Measurements from ENCODE around the gene REEP1. TPM values are rescaled to one million over a fixed set of nuclear protein-coding genes. Genes with fewer than 3 reads are reported as not detected.

REEP1 gene
- total and polyA plus RNA-seq, 9 of the 15 experiments (the other 6 are each of a cell fraction or from before 2014, with no cell fraction given) = 0.11 to 0.67 (median 0.13) TPM

DNA sequence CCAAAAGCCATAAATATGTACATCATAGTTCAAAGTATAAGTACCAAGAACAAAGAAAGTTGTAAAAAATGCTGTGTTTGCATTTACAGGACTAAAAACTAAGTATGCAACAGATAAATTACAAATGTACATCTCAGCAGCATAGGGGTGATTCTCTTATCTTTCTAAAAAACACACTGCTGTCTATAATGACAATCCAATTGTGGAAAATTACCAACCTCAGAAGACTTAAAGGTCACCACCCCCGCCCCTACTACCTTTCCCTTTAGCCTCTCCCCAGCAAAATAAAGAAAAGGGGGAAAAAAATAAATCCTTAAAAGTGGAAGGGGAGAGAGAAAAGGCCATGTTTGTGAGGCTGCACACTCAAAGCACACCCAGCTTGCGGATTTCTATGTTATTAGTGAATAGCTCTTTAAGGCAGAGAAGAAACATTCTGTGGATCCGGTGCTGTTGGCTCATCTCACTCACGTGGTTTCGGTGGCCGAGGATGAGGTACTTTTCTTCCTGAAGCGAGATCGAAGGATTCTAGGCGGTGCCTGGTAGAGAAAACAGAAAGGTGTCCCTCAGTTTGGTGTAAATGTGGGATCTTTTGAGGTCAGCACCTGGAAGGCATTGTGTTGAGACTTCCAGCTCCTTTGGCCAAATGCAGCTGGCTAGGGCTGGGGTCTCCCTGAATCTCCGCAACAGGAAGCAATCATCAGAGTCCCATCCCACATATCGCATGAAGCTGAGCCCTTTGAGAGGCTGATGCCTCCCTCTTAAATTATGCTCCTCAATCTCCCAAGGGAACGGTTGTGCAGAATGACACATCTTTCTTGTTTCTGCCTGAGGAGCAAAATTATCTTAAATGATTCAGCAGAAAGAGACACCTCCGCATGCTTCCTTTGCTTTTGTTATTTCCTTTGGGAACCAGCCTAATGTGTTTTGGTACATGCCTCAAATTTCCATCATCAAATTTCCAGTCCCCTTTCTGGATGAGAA lies 120.6 kb downstream of the REEP1 start (continued):
- no peak for TF ChIP-seq PCBP2 (IDR thresholded peaks at IDR 0.05; ENCODE audit: low read depth, low read length, poor library complexity, severe bottlenecking)
- no peak for TF ChIP-seq SAFB (IDR thresholded peaks at IDR 0.05; ENCODE audit: borderline replicate concordance, low read depth, low read length)
- no peak for TF ChIP-seq CREM (IDR thresholded peaks at IDR 0.05; ENCODE audit: low read depth)
- TF ChIP-seq GTF2A2 (tag; IDR thresholded peaks at IDR 0.05) = no peak
- no peak for TF ChIP-seq PRMT5 (CRISPR knock-in tag; IDR thresholded peaks at IDR 0.05)
- TF ChIP-seq NFIC (IDR thresholded peaks at IDR 0.05) = 0 out of 2 replicates have a peak, but pooled peaks have one; percentile 41
- TF ChIP-seq, protein P1, sequence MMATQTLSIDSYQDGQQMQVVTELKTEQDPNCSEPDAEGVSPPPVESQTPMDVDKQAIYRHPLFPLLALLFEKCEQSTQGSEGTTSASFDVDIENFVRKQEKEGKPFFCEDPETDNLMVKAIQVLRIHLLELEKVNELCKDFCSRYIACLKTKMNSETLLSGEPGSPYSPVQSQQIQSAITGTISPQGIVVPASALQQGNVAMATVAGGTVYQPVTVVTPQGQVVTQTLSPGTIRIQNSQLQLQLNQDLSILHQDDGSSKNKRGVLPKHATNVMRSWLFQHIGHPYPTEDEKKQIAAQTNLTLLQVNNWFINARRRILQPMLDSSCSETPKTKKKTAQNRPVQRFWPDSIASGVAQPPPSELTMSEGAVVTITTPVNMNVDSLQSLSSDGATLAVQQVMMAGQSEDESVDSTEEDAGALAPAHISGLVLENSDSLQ (IDR thresholded peaks at IDR 0.05) = no peak
- TF ChIP-seq NR3C1 (CRISPR knock-in tag; IDR thresholded peaks at IDR 0.05) = no peak
- no peak for TF ChIP-seq SMAD3 (CRISPR knock-in tag; conservative IDR thresholded peaks at IDR 0.05)
- peak in 1 of 2 experiments; percentile 77; a peak in 3 of 4 replicates for TF ChIP-seq RCOR1 (IDR thresholded peaks at IDR 0.05; ENCODE audit: borderline replicate concordance in 1 of 2, low read depth in 2 of 2, low read length in 2 of 2)
- peak; percentile 27 for TF ChIP-seq HDAC3 (IDR thresholded peaks at IDR 0.05; ENCODE audit: borderline replicate concordance, partially characterized antibody)
- no peak for TF ChIP-seq TAF15 (IDR thresholded peaks at IDR 0.05; ENCODE audit: low read depth, low read length)
- TF ChIP-seq ZNF766 (CRISPR knock-in tag; conservative IDR thresholded peaks at IDR 0.05) = no peak
- TF ChIP-seq MTA1 (IDR thresholded peaks at IDR 0.05; ENCODE audit: borderline replicate concordance) = no peak
- TF ChIP-seq ZNF24 (IDR thresholded peaks at IDR 0.05) = no peak
- peak; percentile 84 for TF ChIP-seq TAL1 (IDR thresholded peaks at IDR 0.05)
- TF ChIP-seq, protein P2, sequence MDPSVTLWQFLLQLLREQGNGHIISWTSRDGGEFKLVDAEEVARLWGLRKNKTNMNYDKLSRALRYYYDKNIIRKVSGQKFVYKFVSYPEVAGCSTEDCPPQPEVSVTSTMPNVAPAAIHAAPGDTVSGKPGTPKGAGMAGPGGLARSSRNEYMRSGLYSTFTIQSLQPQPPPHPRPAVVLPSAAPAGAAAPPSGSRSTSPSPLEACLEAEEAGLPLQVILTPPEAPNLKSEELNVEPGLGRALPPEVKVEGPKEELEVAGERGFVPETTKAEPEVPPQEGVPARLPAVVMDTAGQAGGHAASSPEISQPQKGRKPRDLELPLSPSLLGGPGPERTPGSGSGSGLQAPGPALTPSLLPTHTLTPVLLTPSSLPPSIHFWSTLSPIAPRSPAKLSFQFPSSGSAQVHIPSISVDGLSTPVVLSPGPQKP (CRISPR knock-in tag; IDR thresholded peaks at IDR 0.05) = no peak
- TF ChIP-seq, protein P3, sequence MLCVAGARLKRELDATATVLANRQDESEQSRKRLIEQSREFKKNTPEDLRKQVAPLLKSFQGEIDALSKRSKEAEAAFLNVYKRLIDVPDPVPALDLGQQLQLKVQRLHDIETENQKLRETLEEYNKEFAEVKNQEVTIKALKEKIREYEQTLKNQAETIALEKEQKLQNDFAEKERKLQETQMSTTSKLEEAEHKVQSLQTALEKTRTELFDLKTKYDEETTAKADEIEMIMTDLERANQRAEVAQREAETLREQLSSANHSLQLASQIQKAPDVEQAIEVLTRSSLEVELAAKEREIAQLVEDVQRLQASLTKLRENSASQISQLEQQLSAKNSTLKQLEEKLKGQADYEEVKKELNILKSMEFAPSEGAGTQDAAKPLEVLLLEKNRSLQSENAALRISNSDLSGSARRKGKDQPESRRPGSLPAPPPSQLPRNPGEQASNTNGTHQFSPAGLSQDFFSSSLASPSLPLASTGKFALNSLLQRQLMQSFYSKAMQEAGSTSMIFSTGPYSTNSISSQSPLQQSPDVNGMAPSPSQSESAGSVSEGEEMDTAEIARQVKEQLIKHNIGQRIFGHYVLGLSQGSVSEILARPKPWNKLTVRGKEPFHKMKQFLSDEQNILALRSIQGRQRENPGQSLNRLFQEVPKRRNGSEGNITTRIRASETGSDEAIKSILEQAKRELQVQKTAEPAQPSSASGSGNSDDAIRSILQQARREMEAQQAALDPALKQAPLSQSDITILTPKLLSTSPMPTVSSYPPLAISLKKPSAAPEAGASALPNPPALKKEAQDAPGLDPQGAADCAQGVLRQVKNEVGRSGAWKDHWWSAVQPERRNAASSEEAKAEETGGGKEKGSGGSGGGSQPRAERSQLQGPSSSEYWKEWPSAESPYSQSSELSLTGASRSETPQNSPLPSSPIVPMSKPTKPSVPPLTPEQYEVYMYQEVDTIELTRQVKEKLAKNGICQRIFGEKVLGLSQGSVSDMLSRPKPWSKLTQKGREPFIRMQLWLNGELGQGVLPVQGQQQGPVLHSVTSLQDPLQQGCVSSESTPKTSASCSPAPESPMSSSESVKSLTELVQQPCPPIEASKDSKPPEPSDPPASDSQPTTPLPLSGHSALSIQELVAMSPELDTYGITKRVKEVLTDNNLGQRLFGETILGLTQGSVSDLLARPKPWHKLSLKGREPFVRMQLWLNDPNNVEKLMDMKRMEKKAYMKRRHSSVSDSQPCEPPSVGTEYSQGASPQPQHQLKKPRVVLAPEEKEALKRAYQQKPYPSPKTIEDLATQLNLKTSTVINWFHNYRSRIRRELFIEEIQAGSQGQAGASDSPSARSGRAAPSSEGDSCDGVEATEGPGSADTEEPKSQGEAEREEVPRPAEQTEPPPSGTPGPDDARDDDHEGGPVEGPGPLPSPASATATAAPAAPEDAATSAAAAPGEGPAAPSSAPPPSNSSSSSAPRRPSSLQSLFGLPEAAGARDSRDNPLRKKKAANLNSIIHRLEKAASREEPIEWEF (CRISPR knock-in tag; IDR thresholded peaks at IDR 0.05) = no peak
- no peak for TF ChIP-seq SREBF2 (CRISPR knock-in tag; IDR thresholded peaks at IDR 0.05)
- peak; percentile 58 for TF ChIP-seq MEIS2 (IDR thresholded peaks at IDR 0.05; ENCODE audit: partially characterized antibody)
- TF ChIP-seq SREBF1 (IDR thresholded peaks at IDR 0.05; ENCODE audit: borderline replicate concordance, low read depth, low read length) = no peak
- peak; percentile 96 for TF ChIP-seq MAFF (IDR thresholded peaks at IDR 0.05; ENCODE audit: low read length)
